GM21576 (cell line): ENCODE measurements around the gene STXBP5L.
"Not testable (repeated sequence)": the region's sequence is repeated elsewhere in the genome, so short reads cannot be mapped to it uniquely, and the experiment has no call there.

Experiments used
- ATAC-seq: cut with Tn5 transposase; IDR thresholded peaks from one replicate; pipeline ENCODE4 v1.9.1; 2021; ENCODE audit warnings: mild to moderate bottlenecking, moderate library complexity; ENCODE audit not compliant: unreplicated experiment

The STXBP5L gene

GRCh38 chr3:121414924-121415323 lies 506.9 kb downstream of the STXBP5L start:
- no peak for ATAC-seq

- no peak for ATAC-seq
Observed at GRCh38 chr3:121418182-121418581, 510.2 kb downstream of the STXBP5L start.

GRCh38 chr3:121424549-121424948 lies 516.5 kb downstream of the STXBP5L start:
- no peak for ATAC-seq

GRCh38 chr3:121430664-121431215 lies 522.7 kb downstream of the STXBP5L start:
- ATAC-seq, result no peak

DNA sequence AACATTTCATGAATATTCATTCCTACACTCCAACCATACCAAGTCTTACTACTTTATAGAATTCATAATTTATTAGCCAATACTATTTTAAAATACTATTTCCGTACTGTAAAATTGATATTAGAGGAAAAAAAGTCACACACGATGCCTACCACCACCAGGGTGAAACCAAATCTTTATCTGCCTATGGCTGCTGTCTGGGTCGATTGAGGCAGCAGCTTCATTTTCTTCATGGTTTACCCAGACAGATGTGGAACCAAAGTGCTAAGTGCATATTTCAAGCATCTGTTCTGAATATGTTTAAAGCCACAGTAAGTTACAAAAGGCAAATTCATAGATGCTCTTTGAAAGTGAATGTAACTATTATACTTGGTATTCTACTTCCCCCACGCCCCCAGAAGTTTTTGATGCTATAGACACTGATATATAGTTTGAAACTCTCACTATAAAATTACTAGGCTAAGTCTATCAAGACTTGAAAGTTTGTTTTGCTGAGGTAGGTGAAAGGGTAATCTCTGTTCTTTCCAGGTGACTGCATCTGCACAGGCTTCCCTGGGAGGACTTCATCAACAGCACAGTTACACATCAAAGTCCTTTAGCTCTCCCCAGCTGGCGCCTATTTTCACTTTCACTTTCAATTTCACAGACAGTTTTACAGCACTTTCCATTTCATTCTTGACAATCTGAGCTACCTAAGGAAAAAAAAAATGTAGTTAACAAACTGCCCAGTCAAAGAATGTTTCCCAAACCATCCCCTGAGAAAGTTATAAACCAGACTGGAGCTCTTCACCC lies 523.9 kb downstream of the STXBP5L start:
- ATAC-seq, result peak; percentile 95

- no peak for ATAC-seq
Observed at GRCh38 chr3:121436074-121436473, 528.1 kb downstream of the STXBP5L start.

DNA sequence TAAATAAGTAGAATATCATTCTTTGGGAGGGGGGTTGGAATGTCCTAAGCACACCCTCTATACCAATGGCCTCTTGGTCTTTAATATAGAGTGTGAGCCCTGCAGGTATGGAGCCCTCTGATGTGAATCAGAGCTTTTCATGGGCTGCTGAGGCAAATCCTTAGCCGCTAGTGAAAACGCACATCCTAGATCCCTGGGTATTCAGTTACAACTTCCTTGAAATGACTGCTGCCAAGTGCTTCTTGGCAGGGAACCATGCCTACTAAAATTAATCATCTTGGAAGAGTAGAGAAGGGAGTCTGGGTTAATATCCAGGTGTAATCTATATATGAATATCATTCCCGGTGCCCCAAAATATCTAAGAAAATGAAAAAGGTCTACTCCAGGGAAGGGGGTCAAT lies 528.6 kb downstream of the STXBP5L start:
- ATAC-seq, result no peak

- ATAC-seq, result no peak
Observed at GRCh38 chr3:121443456-121443855, 535.5 kb downstream of the STXBP5L start.

- ATAC-seq, result not testable (repeated sequence)
Observed at GRCh38 chr3:121451752-121452151, 543.7 kb downstream of the STXBP5L start.

DNA sequence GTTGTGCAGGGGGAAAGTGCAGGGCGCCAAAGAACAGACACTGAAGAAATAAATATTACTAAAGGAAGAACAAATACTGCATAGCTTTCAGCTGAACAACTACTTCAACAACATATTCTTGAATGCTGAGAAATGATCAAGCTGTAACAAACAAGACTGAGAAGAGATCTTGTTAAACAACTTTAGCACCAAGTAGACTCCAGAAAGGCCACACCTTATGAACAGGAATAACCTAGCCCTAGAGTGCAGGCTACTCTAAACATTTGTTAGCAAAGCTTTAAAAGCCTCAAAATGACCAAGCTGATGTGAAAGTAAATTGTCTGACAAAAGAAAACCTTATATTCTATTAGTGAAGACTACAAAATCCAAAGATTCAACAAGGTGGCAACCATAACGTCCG lies 554.6 kb downstream of the STXBP5L start:
- no peak for ATAC-seq

DNA sequence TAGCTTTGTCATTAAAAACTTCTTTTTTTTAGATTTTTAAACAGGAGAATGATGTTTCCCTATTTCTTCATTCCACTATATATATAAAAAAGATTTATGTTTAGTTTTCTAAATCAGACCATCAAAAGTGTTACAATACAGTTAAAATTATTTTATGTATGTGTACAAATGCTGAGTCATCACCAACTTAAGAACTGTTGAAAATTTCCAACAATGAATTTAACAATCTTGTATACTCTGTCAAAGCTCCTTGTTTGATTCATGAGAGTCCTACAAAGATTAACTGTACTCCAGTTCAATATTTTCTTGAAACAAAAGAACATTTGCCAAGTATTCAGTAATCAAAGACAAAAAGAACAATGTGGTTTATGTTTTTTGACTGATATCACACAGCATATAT lies 555.7 kb downstream of the STXBP5L start:
- ATAC-seq, result no peak

DNA sequence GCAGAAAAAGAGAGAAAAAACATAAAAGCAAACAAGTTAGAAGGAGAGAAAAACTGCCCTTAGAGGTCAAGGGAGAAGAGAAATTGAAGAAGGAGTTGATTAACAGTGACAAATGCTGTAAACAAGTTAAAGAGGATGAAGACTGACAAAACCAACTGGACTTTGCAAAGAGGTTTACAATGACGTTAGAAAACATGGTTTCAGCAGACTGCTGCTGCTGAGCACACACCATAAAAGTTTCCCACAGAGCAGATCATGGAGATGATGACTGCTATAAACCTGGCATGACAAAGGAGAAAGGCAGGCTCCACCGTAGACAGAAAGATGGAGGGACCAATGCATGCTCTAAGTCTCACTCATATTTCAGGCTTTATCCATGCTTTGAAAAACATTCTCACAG lies 559.1 kb downstream of the STXBP5L start:
- ATAC-seq, result no peak

DNA sequence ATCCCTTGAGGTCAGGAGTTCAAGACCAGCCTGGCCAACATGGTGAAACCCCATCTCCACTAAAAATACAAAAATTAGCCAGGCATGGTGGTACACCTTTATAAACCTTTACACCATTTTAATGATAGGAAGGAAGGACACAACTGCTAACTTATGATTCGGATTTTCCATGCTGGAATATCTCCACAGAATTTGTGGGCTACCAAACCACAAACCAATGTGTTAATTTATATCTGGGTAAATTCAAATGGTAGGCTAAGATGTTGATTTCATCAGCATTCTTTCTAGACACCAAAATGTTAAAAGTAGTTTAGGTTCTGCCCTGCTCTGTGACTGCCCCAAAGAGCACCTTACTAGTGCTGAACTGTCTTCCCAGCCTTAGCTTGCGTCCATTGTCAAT lies 565.0 kb downstream of the STXBP5L start:
- no peak for ATAC-seq
